H1 (cell line): ENCODE data around the gene PPP1R3F. TPM values are rescaled to one million over a fixed set of nuclear protein-coding genes. Genes with fewer than 3 reads are reported as not detected.

Experiments
- CTCF ChIA-PET: fragments of 300-600 bp; sonication (Branson Sonifier 250); formaldehyde crosslinking; loops from one replicate; lab custom pipeline; 2021; ENCODE audit not compliant: partially characterized antibody; lab: Charles Lee
- POLR2A ChIA-PET: fragments of 300-600 bp; sonication (Branson Sonifier 250); formaldehyde crosslinking; loops from one replicate; lab custom pipeline; 2021; ENCODE audit warnings: inconsistent platforms; ENCODE audit not compliant: partially characterized antibody; lab: Charles Lee
- DNase-seq, 2 experiments: peaks; one replicate each; pipeline versions ENCODE4 v3.0.0 to v3.0.0-alpha.2; 2010 to 2022; ENCODE audit warnings: low spot score in 2 of 2, low read depth in 1 of 2, mixed read lengths in 1 of 2
- FAIRE-seq: peaks from 2 replicates; lab custom pipeline; 2011; peaks lifted over from hg19 to GRCh38; lab: Jason Lieb, UNC
- H2AFZ ChIP-seq: 2 replicates; pipeline ENCODE4 v1.8.1; 2012; ENCODE audit warnings: low read length, inconsistent platforms
- H2AK5ac ChIP-seq: 2 replicates; pipeline ENCODE4 v1.6.1; 2013; ENCODE audit warnings: low read depth, low read length
- H2BK120ac ChIP-seq: replicated peaks from 2 replicates; pipeline ENCODE3; 2013; ENCODE audit warnings: low read depth, low read length, inconsistent platforms
- H2BK12ac ChIP-seq: 2 replicates; pipeline ENCODE4 v1.6.1; 2013; ENCODE audit warnings: low read depth, low read length
- H2BK15ac ChIP-seq: 2 replicates; pipeline ENCODE4 v1.6.1; 2013; ENCODE audit warnings: low read length
- H2BK20ac ChIP-seq: 2 replicates; pipeline ENCODE4 v1.6.1; 2013; ENCODE audit warnings: low read length
- H2BK5ac ChIP-seq: 2 replicates; pipeline ENCODE4 v1.6.1; 2013; ENCODE audit warnings: low read depth, low read length
- H3K14ac ChIP-seq: 2 replicates; pipeline ENCODE4 v1.6.1; 2013; ENCODE audit warnings: inconsistent platforms; ENCODE audit not compliant: insufficient read length
- H3K18ac ChIP-seq: 2 replicates; pipeline ENCODE4 v1.6.1; 2013; ENCODE audit warnings: low read length; ENCODE audit errors: extremely low read depth
- H3K23ac ChIP-seq: 2 replicates; pipeline ENCODE4 v1.6.1; 2013; ENCODE audit warnings: inconsistent platforms; ENCODE audit not compliant: insufficient read length
- H3K23me2 ChIP-seq: 2 replicates; pipeline ENCODE4 v1.6.1; 2013; ENCODE audit warnings: low read depth, low read length
- H3K27ac ChIP-seq: 2 replicates; pipeline ENCODE4 v1.6.1; 2011; ENCODE audit warnings: low read depth, low read length, inconsistent platforms
- H3K27me3 ChIP-seq, 4 experiments: replicated peaks in 1 of 4; 1 replicate in 1 of 4; 2 replicates in 3 of 4; pipeline versions ENCODE4 v1.6.1 to v1.8.1; 2011 to 2013; ENCODE audit warnings: low read length in 3 of 4, mild to moderate bottlenecking in 3 of 4, inconsistent platforms in 2 of 4, mixed read lengths in 2 of 4, moderate library complexity in 1 of 4; ENCODE audit not compliant: control insufficient read depth in 3 of 4, insufficient read depth in 3 of 4; ENCODE audit errors: extremely low read depth in 1 of 4
- H3K36me3 ChIP-seq, 4 experiments: 2 replicates each; pipeline versions ENCODE4 v1.6.1 to v1.8.1; 2011 to 2013; ENCODE audit warnings: mild to moderate bottlenecking in 4 of 4, low read length in 3 of 4, moderate library complexity in 2 of 4, control low read depth in 1 of 4, inconsistent platforms in 1 of 4; ENCODE audit not compliant: insufficient read depth in 4 of 4, control insufficient read depth in 2 of 4
- H3K4ac ChIP-seq: replicated peaks from 2 replicates; pipeline ENCODE3; 2013; ENCODE audit warnings: low read length, low read depth, mixed read lengths, inconsistent platforms; ENCODE audit not compliant: insufficient read length
- H3K4me1 ChIP-seq, 4 experiments: replicated peaks in 1 of 4; 1 replicate in 1 of 4; 2 replicates in 3 of 4; pipeline versions ENCODE4 v1.6.1 to v1.8.1; 2011 to 2013; ENCODE audit warnings: low read length in 3 of 4, inconsistent platforms in 2 of 4, mixed read lengths in 1 of 4; ENCODE audit not compliant: insufficient read depth in 4 of 4, control insufficient read depth in 3 of 4
- H3K4me2 ChIP-seq, 2 experiments: 2 replicates each; pipeline versions ENCODE4 v1.6.1 to v1.8.1; 2011 to 2013; ENCODE audit warnings: low read depth in 2 of 2, low read length in 2 of 2, control low read depth in 1 of 2, inconsistent platforms in 1 of 2, mild to moderate bottlenecking in 1 of 2; ENCODE audit not compliant: insufficient read depth in 1 of 2
- H3K4me3 ChIP-seq, 4 experiments: fragments of 200-600, 300-600 bp in 1 of 4; sonication (generic), shearing (Covaris generic), sonication (Bioruptor Twin) in 1 of 4; 2 replicates each; pipeline versions ENCODE4 v1.5.1 to v1.8.1; 2011 to 2016; ENCODE audit warnings: low read length in 4 of 4, low read depth in 3 of 4, control low read depth in 2 of 4, inconsistent platforms in 2 of 4, mild to moderate bottlenecking in 2 of 4, mixed read lengths in 1 of 4, moderate library complexity in 1 of 4; ENCODE audit not compliant: insufficient read depth in 2 of 4; ENCODE audit errors: extremely low read depth in 1 of 4
- H3K56ac ChIP-seq: replicated peaks from 2 replicates; pipeline ENCODE3; 2013; ENCODE audit warnings: low read depth, mild to moderate bottlenecking, mixed read lengths, low read length, inconsistent platforms; ENCODE audit not compliant: insufficient read length
- H3K79me1 ChIP-seq: 2 replicates; pipeline ENCODE4 v1.6.1; 2013; ENCODE audit warnings: low read depth, low read length, control low read depth
- H3K79me2 ChIP-seq, 2 experiments: 2 replicates each; pipeline versions ENCODE4 v1.6.1 to v1.8.1; 2012 to 2013; ENCODE audit warnings: low read length in 2 of 2, mild to moderate bottlenecking in 2 of 2, inconsistent platforms in 1 of 2; ENCODE audit not compliant: insufficient read depth in 2 of 2, control insufficient read depth in 1 of 2
- H3K9ac ChIP-seq, 4 experiments: replicated peaks in 1 of 4; 1 replicate in 1 of 4; 2 replicates in 3 of 4; pipeline versions ENCODE4 v1.6.1 to v1.8.1; 2011 to 2013; ENCODE audit warnings: low read depth in 3 of 4, low read length in 3 of 4, control low read depth in 2 of 4, mild to moderate bottlenecking in 2 of 4, moderate library complexity in 2 of 4, inconsistent platforms in 1 of 4; ENCODE audit errors: extremely low read depth in 1 of 4
- H3K9me3 ChIP-seq, 2 experiments: 2 replicates each; pipeline versions ENCODE4 v1.6.1 to v1.8.1; 2012 to 2013; ENCODE audit warnings: mild to moderate bottlenecking in 2 of 2, moderate library complexity in 2 of 2, control low read depth in 1 of 2, inconsistent platforms in 1 of 2, low read depth in 1 of 2, low read length in 1 of 2, mixed read lengths in 1 of 2; ENCODE audit not compliant: insufficient read depth in 2 of 2
- H4K20me1 ChIP-seq, 2 experiments: replicated peaks in 1 of 2; 2 replicates each; pipeline versions ENCODE3 to v1.8.1; 2011 to 2013; ENCODE audit warnings: inconsistent platforms in 2 of 2, low read length in 2 of 2, mild to moderate bottlenecking in 1 of 2; ENCODE audit not compliant: insufficient read depth in 2 of 2, control insufficient read depth in 1 of 2
- H4K5ac ChIP-seq: 2 replicates; pipeline ENCODE4 v1.6.1; 2013; ENCODE audit warnings: low read length, low read depth, mixed read lengths, inconsistent platforms; ENCODE audit not compliant: insufficient read length
- H4K8ac ChIP-seq: 2 replicates; pipeline ENCODE4 v1.8.0; 2013; ENCODE audit warnings: mild to moderate bottlenecking, moderate library complexity, low read length, inconsistent platforms; ENCODE audit not compliant: insufficient read depth; ENCODE audit errors: extremely low read depth
- H4K91ac ChIP-seq: replicated peaks from 2 replicates; pipeline ENCODE3; 2013; ENCODE audit warnings: low read length, mixed read lengths, inconsistent platforms; ENCODE audit not compliant: insufficient read length
- BACH1 ChIP-seq: IDR thresholded peaks from 2 replicates; pipeline ENCODE4 v1.6.1; 2012; ENCODE audit warnings: low read length, improper control_type of control experiment
- HDAC6 ChIP-seq: IDR thresholded peaks from one replicate; pipeline ENCODE4 v1.7.1; 2012; ENCODE audit warnings: low read depth, mild to moderate bottlenecking, inconsistent platforms, low read length, moderate library complexity
- SRF ChIP-seq: IDR thresholded peaks from 2 replicates; pipeline ENCODE4 v1.6.1; 2011; ENCODE audit warnings: mild to moderate bottlenecking, low read depth, low read length, moderate library complexity
- TAF7 ChIP-seq: optimal IDR thresholded peaks from 2 replicates; pipeline ENCODE3; 2011; ENCODE audit warnings: low read depth, mild to moderate bottlenecking, inconsistent platforms, low read length, moderate library complexity, borderline replicate concordance
- YY1 ChIP-seq: IDR thresholded peaks from 2 replicates; pipeline ENCODE4 v1.6.1; 2011; ENCODE audit warnings: low read depth, mild to moderate bottlenecking, low read length
- WGBS, 2 experiments: shearing (Covaris generic) in 1 of 2; methylation state at CpG; one replicate each; pipeline versions ENCODE4 v1.1.6 to v1.1.7; 2013 to 2015; ENCODE audit warnings: low lambda C conversion rate in 2 of 2, mixed read lengths in 2 of 2, inconsistent platforms in 1 of 2, low coverage in 1 of 2, missing lambda C conversion rate in 1 of 2; ENCODE audit not compliant: insufficient replicate concordance in 2 of 2, insufficient coverage in 1 of 2, insufficient read length in 1 of 2; ENCODE audit errors: extremely low coverage in 1 of 2, missing lambda C conversion rate in 1 of 2; 5-methylcytosine and 5-hydroxymethylcytosine counted together
- polyA plus RNA-seq, 7 experiments: library from polyadenylated mRNA; depleted of rRNA in 3 of 7; stranded (reverse) in 5 of 7; unstranded in 2 of 7; fragments of >200 nt in 5 of 7; fragments of 200-250 nt in 2 of 7; gene quantifications; 1 replicate in 5 of 7; 2 replicates in 1 of 7; 4 replicates in 1 of 7; pipeline versions ENCODE4 v1.2.1 to v1.2.3, GENCODE V29; 2011 to 2013; ENCODE audit warnings: missing spikeins in 2 of 7, mixed read lengths in 2 of 7
- total RNA-seq: library from RNA; stranded (reverse); fragmentation: NEBNext Ultra II Directional; extraction: Animal tissue kit (Norgen Biotek cat#: 25700); gene quantifications from 2 replicates; pipeline ENCODE4 v1.2.1, GENCODE V29; 2021
- TF ChIP-seq, protein P1 (sequence below): IDR thresholded peaks from 2 replicates; pipeline ENCODE4 v1.6.1; 2011; ENCODE audit warnings: low read length, improper control_type of control experiment
- TF ChIP-seq, protein P2 (sequence below): IDR thresholded peaks from 2 replicates; pipeline ENCODE4 v1.6.1; 2012; ENCODE audit warnings: low read length, inconsistent platforms

Gene PPP1R3F
- total and polyA plus RNA-seq, 2 of the 8 experiments (the other 6 are each of a cell fraction or from before 2014, with no cell fraction given), result 5.1 to 6.8 TPM

DNA sequence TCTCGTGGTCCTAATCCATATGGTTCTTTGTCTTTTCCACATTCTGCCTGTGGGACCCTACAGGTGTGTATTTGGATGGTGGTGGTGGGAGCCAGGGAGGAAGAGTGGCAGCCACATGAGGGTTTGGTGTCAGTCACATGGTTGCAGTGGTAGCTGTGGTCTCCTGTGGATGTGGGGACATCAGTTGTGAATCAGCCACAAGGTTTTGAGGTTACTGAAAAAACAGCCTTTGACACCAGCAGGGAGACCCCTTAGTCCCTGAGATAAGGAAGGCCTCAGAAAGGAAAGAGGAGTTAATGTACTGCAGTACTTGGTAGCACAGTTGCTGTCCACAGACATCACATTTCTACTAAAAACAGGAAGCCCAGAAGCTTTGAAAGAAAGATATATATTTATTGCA, 18.1 kb downstream of the PPP1R3F start:
- H2BK12ac ChIP-seq, result no peak overlapping the region
- H4K20me1 ChIP-seq, result no peaks in the 10 kb centered on the region
- whole genome bisulfite sequencing, 2 experiments, result 80% methylated on average over 1 of the region's 1 CpG; no CpG with 5 or more reads in 1 of the 2 experiments
- no peak overlapping the region for H2BK5ac ChIP-seq
- no peaks in the 10 kb centered on the region for H3K23me2 ChIP-seq
- H2BK20ac ChIP-seq, result no peak overlapping the region
- H2AK5ac ChIP-seq, result no peak overlapping the region
- no peak overlapping the region for H4K5ac ChIP-seq
- DNase-seq, result no peak
- H3K4me2 ChIP-seq, result no peak overlapping the region
- no peak overlapping the region for H3K9ac ChIP-seq
- no peak overlapping the region for H3K14ac ChIP-seq
- H3K27ac ChIP-seq, result no peak overlapping the region
- H3K18ac ChIP-seq, result no peak overlapping the region
- no peak overlapping the region for H2BK15ac ChIP-seq
- H3K4me3 ChIP-seq, result no peak overlapping the region
- ChIA-PET CTCF (interaction anchor here (0.7 kb wide), 1 partner anchor 60 kb away, joined by 3 read pairs; no protein-coding TSS in a partner anchor), POLR2A (interaction anchor here (2.0 to 2.1 kb wide), 2 partner anchors 12 to 18 kb away, joined by 7 to 8 read pairs; partner anchors contain the start of gene PPP1R3F)
- H4K8ac ChIP-seq, result no peak overlapping the region
- no peaks in the 10 kb centered on the region; a peak in 1 of 7 replicates for H3K4me1 ChIP-seq
- FAIRE-seq, result no peak
- H3K27me3 ChIP-seq, result no peaks in the 10 kb centered on the region
- H3K4ac ChIP-seq, result no peak overlapping the region
- no peak overlapping the region for H3K23ac ChIP-seq
- H3K79me2 ChIP-seq, result no peaks in the 10 kb centered on the region
- no peak overlapping the region for H4K91ac ChIP-seq
- H2BK120ac ChIP-seq, result no peak overlapping the region
- TF ChIP-seq SRF (no peak), TAF7 (no peak), BACH1 (no peak), HDAC6 (no peak), YY1 (no peak)
- TF ChIP-seq, protein P1, sequence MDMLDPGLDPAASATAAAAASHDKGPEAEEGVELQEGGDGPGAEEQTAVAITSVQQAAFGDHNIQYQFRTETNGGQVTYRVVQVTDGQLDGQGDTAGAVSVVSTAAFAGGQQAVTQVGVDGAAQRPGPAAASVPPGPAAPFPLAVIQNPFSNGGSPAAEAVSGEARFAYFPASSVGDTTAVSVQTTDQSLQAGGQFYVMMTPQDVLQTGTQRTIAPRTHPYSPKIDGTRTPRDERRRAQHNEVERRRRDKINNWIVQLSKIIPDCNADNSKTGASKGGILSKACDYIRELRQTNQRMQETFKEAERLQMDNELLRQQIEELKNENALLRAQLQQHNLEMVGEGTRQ, result no peak
- TF ChIP-seq, protein P2, sequence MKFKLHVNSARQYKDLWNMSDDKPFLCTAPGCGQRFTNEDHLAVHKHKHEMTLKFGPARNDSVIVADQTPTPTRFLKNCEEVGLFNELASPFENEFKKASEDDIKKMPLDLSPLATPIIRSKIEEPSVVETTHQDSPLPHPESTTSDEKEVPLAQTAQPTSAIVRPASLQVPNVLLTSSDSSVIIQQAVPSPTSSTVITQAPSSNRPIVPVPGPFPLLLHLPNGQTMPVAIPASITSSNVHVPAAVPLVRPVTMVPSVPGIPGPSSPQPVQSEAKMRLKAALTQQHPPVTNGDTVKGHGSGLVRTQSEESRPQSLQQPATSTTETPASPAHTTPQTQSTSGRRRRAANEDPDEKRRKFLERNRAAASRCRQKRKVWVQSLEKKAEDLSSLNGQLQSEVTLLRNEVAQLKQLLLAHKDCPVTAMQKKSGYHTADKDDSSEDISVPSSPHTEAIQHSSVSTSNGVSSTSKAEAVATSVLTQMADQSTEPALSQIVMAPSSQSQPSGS, result no peak
- no peaks in the 10 kb centered on the region for H3K9me3 ChIP-seq
- H3K56ac ChIP-seq, result no peak overlapping the region
- H2AFZ ChIP-seq, result no peak overlapping the region
- H3K36me3 ChIP-seq, result no peaks in the 10 kb centered on the region
- no peaks in the 10 kb centered on the region for H3K79me1 ChIP-seq
